Keratinocyte (primary cell): ENCODE data around the gene MIS18A. TPM values are rescaled to one million over a fixed set of nuclear protein-coding genes. Genes with fewer than 3 reads are reported as not detected.

Experiments used
- DNase-seq: peaks from one replicate; pipeline ENCODE4 v3.0.0-alpha.2; 2011; ENCODE audit warnings: low read depth, missing footprints, low spot score
- FAIRE-seq: peaks from 2 replicates; lab custom pipeline; 2011; peaks lifted over from hg19 to GRCh38; lab: Jason Lieb, UNC
- H2AFZ ChIP-seq: 2 replicates; pipeline ENCODE4 v1.6.0; 2012; ENCODE audit warnings: low read length, control low read depth, inconsistent platforms; ENCODE audit not compliant: control insufficient read depth
- H3K27ac ChIP-seq: 2 replicates; pipeline ENCODE4 v1.5.1; 2011; ENCODE audit warnings: low read length; ENCODE audit not compliant: control insufficient read depth, insufficient read depth
- H3K27me3 ChIP-seq: 3 replicates; pipeline ENCODE4 v1.6.0; 2011; ENCODE audit warnings: low read length; ENCODE audit not compliant: control insufficient read depth, insufficient read depth; ENCODE audit errors: extremely low read depth
- H3K36me3 ChIP-seq, 2 experiments: 2 replicates in 1 of 2; 3 replicates in 1 of 2; pipeline ENCODE4 v1.5.1; 2011; ENCODE audit warnings: low read length in 2 of 2, mild to moderate bottlenecking in 1 of 2; ENCODE audit not compliant: control insufficient read depth in 2 of 2, insufficient read depth in 2 of 2; ENCODE audit errors: extremely low read depth in 1 of 2
- H3K4me1 ChIP-seq: 3 replicates; pipeline ENCODE4 v1.5.1; 2011; ENCODE audit warnings: low read length; ENCODE audit not compliant: control insufficient read depth, insufficient read depth; ENCODE audit errors: extremely low read depth
- H3K4me2 ChIP-seq: 3 replicates; pipeline ENCODE4 v1.6.0; 2011; ENCODE audit warnings: low read depth, low read length; ENCODE audit not compliant: control insufficient read depth, insufficient read depth; ENCODE audit errors: extremely low read depth
- H3K4me3 ChIP-seq, 3 experiments: fragments of 200-600 bp in 1 of 3; sonication (generic) in 1 of 3; 2 replicates in 2 of 3; 3 replicates in 1 of 3; pipeline ENCODE4 v1.5.1; 2011 to 2016; ENCODE audit warnings: low read length in 3 of 3, mild to moderate bottlenecking in 3 of 3, control low read depth in 2 of 3, inconsistent platforms in 1 of 3, low read depth in 1 of 3, mixed read lengths in 1 of 3, mixed run types in 1 of 3, moderate library complexity in 1 of 3; ENCODE audit not compliant: control insufficient read depth in 2 of 3, insufficient read depth in 2 of 3; ENCODE audit errors: extremely low read depth in 1 of 3
- H3K79me2 ChIP-seq: 2 replicates; pipeline ENCODE4 v1.6.0; 2012; ENCODE audit warnings: low read length; ENCODE audit not compliant: control insufficient read depth, insufficient read depth
- H3K9ac ChIP-seq: 3 replicates; pipeline ENCODE4 v1.6.0; 2011; ENCODE audit warnings: low read length; ENCODE audit not compliant: control insufficient read depth, insufficient read depth; ENCODE audit errors: extremely low read depth
- H3K9me1 ChIP-seq: 3 replicates; pipeline ENCODE4 v1.6.0; 2011; ENCODE audit warnings: low read length; ENCODE audit not compliant: control insufficient read depth, insufficient read depth; ENCODE audit errors: extremely low read depth
- H3K9me3 ChIP-seq: 2 replicates; pipeline ENCODE4 v1.5.1; 2012; ENCODE audit warnings: low read depth, low read length; ENCODE audit not compliant: control insufficient read depth
- H4K20me1 ChIP-seq: 3 replicates; pipeline ENCODE4 v1.6.0; 2011; ENCODE audit warnings: low read length; ENCODE audit not compliant: control insufficient read depth, insufficient read depth; ENCODE audit errors: extremely low read depth
- CTCF ChIP-seq, 3 experiments: IDR thresholded peaks in 1 of 3; conservative IDR thresholded peaks in 1 of 3; optimal IDR thresholded peaks in 1 of 3; 2 replicates in 2 of 3; 3 replicates in 1 of 3; pipeline versions ENCODE3 to v1.5.1; 2011; ENCODE audit warnings: low read length in 3 of 3, mild to moderate bottlenecking in 3 of 3, moderate library complexity in 2 of 3, control low read depth in 1 of 3, inconsistent platforms in 1 of 3; ENCODE audit not compliant: insufficient read depth in 2 of 3; ENCODE audit errors: extremely low read depth in 1 of 3
- EZH2 ChIP-seq: IDR thresholded peaks from one replicate; pipeline ENCODE4 v1.6.1; 2012; ENCODE audit warnings: inconsistent platforms, mild to moderate bottlenecking, low read length, moderate library complexity
- dilution Hi-C: fragments of 300-500 bp; cut with MboI; formaldehyde crosslinking; loops from one replicate; pipeline ENCODE4 v1.7.0; 2020; ENCODE audit warnings: low sequenced_read_pairs; ENCODE audit not compliant: extremely low pct_ligation_motif_present
- polyA plus RNA-seq, 5 experiments: library from polyadenylated mRNA; depleted of rRNA in 3 of 5; stranded (reverse) in 3 of 5; stranded (forward) in 1 of 5; unstranded in 1 of 5; fragments of >200 nt; gene quantifications; 1 replicate in 1 of 5; 2 replicates in 3 of 5; 3 replicates in 1 of 5; pipeline versions ENCODE4 v1.2.1 to v1.2.3, GENCODE V29; 2011 to 2012; ENCODE audit warnings: missing spikeins in 2 of 5, low read depth in 1 of 5, low replicate concordance in 1 of 5

MIS18A gene
- polyA plus RNA-seq, 1 donor (not counting 4 experiments of a cell fraction or from before 2014, with no cell fraction given) = 12.1 TPM

GRCh38 chr21:32306021-32306780, 27.4 kb upstream of the MIS18A start:
- Histone ChIP-seq H3K4me1 (no peaks in the 10 kb centered on the region), H3K36me3 (peaks cover 9 to 21% of the 10 kb centered on the region in 2 experiments), H3K27me3 (no peaks in the 10 kb centered on the region), H3K79me2 (no peaks in the 10 kb centered on the region), H3K9me3 (no peaks in the 10 kb centered on the region), H3K27ac (no peak overlapping the region), H2AFZ (no peak overlapping the region), H3K4me2 (no peak overlapping the region), H3K4me3 (no peak overlapping the region), H4K20me1 (no peaks in the 10 kb centered on the region), H3K9me1 (no peaks in the 10 kb centered on the region), H3K9ac (no peak overlapping the region)
- DNase-seq (no peak), FAIRE-seq (no peak)
- no peak for TF ChIP-seq EZH2
- TF ChIP-seq CTCF (optimal IDR thresholded peaks at IDR 0.05 in 1 of 3, IDR thresholded peaks at IDR 0.05 in 1 of 3, conservative IDR thresholded peaks at IDR 0.05 in 1 of 3; ENCODE audit: extremely low read depth in 1 of 3, insufficient read depth in 2 of 3, low read length in 3 of 3) = peak in 1 of 3 experiments; percentile 1
- dilution Hi-C loops = no loop called here

- H3K4me3 ChIP-seq = no peak overlapping the region
- TF ChIP-seq EZH2 = no peak
- no peak for TF ChIP-seq CTCF (optimal IDR thresholded peaks at IDR 0.05 in 1 of 3, IDR thresholded peaks at IDR 0.05 in 1 of 3, conservative IDR thresholded peaks at IDR 0.05 in 1 of 3; ENCODE audit: extremely low read depth in 1 of 3, insufficient read depth in 2 of 3, low read length in 3 of 3)
- H3K4me2 ChIP-seq = no peak overlapping the region
- H3K4me1 ChIP-seq = no peaks in the 10 kb centered on the region
- H3K9ac ChIP-seq = no peak overlapping the region
- DNase-seq (no peak), FAIRE-seq (no peak)
- no peaks in the 10 kb centered on the region for H4K20me1 ChIP-seq
- no peaks in the 10 kb centered on the region for H3K79me2 ChIP-seq
- no peak overlapping the region for H2AFZ ChIP-seq
- no peaks in the 10 kb centered on the region for H3K9me3 ChIP-seq
- no peaks in the 10 kb centered on the region for H3K9me1 ChIP-seq
- peaks cover 11 to 31% of the 10 kb centered on the region in 2 experiments for H3K36me3 ChIP-seq
- dilution Hi-C loops = no loop called here
- H3K27me3 ChIP-seq = no peaks in the 10 kb centered on the region
- H3K27ac ChIP-seq = no peak overlapping the region
These were observed 26.1 kb upstream of the MIS18A start for GRCh38 chr21:32304998-32305397.
